GM21786 (cell line): ENCODE measurements around the gene ITPR3.
A peak's percentile ranks its signal among the peaks of the same experiment; 100 is the strongest.

Source experiments
- ATAC-seq: cut with Tn5 transposase; IDR thresholded peaks from one replicate; pipeline ENCODE4 v1.9.1; 2021; ENCODE audit not compliant: unreplicated experiment

The ITPR3 gene

DNA sequence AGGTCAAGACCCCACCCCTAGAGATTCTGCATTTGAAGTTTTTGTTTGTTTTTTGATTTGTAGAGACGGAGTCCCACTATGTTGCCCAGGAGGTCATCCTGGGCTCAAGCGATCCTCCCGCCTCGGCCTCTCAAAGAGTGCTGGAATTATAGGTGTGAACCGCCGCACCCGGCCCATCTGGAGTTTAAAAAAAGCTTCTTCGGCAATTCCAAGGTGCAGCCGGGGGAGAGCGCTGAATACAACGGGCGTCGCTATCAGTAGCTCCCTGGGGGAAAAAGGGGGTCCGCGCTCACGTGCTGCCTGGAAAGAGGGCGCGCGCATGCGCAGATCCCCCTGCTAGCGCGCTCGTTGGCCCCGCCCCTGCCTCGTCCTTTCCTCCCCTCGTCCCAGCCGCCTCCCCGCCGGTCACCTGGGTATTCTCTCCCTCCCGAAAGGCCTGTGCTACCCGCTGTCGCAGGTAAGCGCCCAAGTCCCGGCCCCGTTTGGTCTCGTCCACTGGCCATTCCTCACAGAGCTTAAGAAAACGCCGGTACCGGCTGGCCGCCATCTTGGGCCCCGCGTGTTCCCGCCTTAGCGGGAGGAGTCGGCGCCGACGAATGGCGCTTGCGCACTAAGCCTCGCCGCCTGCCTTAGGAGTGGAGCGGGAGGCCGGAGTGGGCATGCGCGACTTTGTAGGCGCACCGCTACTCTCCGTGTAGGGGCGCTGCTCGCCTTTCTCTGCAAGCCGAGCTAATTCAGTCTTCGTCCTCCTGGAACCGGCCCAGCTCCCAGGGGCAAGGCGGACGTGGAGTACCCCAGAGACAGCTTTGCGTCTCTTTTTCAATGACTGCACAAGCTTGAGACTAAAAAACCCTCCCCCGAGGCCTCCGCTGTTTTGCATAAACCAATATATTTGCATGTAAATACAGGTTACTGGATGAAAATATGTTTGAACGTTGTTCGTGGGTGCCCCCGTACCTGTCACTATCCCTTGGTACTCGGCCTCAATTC is 90.3 kb downstream of the ITPR3 start, which contains the start of gene UQCC2:
Gene UQCC2, minus strand, starts transcription at position 561 of the 990 bp plus-strand sequence. Its CDS starts 14 bp downstream, at position 547.
- ATAC-seq = peak; percentile 86

DNA sequence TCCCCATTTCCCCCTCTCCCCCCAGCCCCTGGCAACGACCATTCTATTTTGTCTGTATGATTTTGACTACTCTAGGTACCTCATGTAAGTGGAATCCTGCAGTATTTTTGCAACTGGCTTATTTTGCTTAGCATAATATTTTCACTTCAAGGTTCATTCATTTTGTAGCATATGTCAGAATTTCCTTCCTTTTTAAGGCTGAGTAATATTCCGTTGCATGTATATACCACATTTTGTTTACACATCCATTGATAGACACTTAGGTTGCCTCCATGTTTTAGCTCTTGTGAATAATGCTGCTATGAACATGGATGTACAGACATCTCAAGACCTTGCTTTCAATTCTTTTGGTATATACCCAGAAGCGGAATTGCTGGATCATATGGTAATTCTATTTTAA is 91.8 kb downstream of the ITPR3 start:
- ATAC-seq = no peak

DNA sequence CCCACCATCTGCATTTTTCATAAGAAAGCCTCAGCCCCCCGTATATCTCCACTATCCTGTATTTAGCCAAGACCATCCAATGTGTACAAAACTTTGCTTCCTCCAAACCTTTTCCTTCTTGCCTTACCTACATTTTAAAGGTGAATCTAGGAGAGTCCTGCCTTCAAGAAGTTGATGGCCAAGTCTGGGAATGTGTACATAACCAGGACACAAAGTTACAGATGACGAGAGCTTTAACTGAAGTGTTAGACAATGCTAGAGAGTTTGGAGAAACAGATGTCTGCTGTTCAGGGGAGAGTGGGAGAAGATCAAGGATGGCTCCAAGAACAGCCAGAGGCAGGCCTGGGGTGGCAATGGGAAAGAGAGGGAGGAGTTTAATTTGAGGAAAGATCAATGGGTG is 92.7 kb downstream of the ITPR3 start:
- no peak for ATAC-seq

DNA sequence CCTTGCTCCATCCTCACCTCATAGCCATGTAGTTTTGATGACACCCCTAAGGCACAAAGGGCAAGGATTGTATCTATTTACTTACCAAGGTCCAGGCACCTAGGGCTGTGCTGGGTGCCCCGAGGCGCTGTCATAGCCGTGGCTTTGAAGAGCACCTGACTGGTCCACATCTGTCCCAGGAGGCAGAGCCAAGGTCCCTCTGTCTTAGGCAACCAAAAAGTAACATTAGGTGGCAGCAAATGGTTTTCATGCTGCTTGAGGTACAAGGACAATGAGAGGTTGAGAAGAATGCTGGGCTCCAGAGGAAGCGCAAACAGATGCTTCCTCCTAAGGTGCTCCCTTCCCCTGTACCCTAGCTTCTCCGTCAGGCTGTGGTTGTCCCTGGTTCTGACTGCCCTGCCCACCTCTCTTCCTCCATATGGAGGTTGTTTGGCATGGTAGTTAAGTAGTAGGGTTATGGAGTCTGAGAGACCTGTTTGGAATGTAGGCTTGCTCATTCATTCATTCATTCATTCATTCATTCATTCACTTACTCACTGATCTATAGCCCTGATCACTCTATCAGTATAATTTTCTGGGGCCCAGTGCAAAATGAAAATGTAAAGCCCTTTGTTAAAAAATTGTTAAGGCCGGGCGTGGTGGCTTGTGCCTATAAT is 93.4 kb downstream of the ITPR3 start:
- no peak for ATAC-seq

DNA sequence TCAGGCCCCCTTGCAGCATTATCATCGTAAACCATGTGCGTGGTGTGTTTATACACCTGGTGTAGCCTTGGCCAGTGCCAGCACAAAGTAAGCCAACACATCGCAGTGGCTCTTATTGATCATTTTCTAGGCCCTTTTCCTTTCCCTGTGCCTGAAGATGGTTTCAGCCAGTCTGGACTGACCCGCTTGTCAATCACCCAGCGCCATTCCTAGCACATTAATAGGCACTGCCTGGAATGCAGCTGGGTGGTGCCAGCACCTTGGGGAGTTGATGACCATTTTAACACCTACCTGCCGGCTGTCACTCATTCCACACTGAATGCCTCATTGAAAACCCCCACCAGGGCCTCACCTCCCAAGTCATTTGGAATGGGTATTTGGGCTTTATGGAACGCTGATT is 95.3 kb downstream of the ITPR3 start:
- no peak for ATAC-seq

DNA sequence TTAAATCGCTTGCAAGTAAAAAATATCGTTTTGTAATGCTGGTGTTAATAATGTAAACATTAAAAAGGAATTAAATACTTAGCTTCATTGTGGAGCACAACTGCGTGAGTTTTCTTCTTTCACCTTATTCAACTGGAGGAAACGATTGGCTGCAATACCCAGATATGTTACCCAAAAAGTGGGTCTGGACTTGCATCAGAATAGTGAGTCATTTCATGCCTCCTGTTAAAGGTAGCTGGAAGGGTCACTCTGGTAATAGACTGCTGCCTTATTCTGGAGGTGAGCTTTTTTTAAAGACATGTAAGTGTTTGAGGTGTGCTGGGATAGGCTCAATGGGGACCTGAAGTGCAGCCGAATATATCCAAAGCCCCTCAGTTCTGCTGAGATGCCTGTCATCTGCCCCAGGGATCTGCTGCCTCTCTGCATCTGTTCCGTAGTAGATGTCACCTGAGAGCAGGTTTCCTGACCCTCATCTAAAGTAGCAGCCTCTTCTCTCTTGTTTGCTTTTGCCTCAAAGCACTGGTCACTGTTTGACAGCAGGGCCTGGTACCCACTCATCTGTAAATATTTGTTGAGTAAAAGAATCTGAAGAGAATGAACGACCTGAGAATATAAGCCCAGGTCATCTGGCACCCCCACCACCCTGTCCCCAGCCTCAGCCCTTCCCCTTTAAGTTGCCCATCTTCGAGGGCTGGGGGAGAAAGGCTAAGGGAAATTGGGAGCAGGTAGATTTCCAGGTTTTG is 95.9 kb downstream of the ITPR3 start:
- no peak for ATAC-seq

DNA sequence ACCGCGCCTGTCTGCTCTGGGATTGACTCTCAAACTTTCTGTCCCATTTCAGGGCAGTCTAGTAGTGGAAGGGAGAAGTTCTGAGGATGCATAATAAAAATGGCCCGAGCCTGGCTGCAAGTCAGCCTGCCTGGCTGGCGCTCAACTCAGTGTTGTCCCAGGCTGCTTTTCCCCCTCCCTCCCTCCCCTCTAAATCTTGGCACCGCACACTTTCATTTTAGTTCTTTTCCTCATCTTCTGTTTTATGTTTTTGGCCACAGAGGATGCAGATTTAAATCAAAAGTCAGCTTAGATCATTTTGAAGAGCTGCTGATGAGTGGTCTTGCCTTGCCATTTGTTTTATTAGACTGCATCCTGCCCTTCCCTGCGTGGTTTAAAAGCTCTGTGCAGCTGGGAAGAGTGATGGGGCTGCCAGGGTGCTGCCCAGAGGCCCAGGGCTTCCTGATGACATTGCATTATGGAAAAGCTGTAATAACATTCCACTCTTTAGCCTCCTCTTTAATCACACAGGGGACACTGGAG is 96.9 kb downstream of the ITPR3 start:
- no peak for ATAC-seq

DNA sequence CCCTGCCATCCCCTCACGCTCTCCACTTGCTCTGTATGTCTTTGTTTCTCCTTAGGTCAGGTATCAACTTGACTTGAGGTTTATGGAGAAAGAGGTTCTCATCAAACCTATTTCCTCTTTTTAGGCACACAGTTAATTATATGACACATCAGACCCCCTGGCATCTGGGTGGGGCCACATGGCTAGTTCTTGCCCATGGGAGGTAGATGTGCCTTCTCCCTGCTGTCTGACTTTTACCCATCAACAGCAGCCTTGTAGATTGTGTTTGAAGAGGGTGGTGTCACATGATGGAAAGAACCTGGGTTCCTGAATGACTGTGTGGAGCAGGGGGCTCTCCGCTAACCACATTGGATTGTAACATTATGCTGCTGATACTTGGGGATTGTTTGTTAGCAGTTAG is 97.6 kb downstream of the ITPR3 start:
- ATAC-seq = no peak

DNA sequence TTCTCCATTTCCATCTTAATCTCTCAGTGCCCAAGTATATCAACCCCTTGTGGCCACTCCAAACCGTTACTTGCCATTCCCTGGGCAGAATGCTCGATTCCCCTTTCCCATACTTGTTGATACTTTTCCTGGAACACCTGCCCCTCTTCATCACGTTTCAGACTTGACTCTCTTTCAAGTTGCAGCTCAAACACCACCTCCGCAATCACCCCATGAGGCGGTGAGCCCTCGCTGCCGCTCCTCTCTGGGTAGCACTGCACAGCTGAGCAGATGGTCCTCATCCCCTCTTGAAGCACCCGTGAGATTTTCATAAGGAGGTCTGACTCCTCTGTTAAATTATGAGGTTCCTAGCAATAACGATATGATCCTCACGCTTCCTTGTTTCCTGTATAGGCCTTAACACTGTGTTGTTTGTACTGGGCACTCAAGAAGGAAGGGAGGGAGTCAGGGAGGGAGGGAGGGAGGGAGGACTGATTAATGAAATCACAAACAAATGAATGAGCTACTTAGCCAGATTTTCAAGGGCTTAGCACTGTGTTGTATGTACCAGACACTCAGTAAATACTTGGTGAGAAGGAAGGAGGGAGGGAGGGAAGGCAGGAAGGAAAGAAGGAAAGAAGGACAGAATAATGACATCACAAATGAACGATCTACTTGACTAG is 98.3 kb downstream of the ITPR3 start:
- no peak for ATAC-seq

DNA sequence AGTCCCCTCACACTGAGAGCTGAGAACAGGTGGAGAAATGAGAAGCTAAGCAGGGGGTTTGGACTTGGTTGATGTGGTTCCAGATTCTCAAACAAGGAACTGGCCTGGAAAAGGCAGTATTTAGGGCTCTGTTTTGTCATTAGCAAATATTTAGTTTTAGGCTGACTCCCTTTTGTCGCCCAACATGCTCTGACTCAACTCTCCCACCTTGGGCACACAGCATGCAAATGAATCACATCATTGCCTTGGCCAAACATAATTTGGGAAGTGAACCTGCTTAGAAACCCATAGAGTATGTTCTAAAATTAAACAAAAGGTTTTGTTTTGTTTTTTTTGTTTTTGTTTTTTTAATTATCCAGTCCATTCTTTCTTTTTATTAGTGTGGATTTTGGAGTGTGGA is 99.9 kb downstream of the ITPR3 start:
- ATAC-seq = no peak

DNA sequence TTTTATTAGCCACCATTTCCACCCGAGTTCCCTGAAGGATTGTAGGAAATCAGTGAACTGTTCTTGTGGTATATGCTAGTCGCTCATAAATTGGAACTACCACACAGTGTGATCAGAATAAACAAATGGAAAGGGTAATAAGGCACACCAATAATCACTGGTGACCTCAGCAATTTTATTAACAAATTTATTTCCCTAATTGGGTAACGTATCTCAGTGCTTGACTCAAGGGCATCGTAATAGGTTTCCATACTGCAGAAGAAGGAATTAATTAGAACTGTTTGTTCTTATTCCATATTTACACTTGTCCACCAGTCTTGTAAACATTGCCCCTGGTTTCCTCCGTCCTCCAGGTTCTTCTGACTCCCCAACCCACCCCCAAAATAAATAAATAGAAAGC is 100.4 kb downstream of the ITPR3 start:
- ATAC-seq = no peak

DNA sequence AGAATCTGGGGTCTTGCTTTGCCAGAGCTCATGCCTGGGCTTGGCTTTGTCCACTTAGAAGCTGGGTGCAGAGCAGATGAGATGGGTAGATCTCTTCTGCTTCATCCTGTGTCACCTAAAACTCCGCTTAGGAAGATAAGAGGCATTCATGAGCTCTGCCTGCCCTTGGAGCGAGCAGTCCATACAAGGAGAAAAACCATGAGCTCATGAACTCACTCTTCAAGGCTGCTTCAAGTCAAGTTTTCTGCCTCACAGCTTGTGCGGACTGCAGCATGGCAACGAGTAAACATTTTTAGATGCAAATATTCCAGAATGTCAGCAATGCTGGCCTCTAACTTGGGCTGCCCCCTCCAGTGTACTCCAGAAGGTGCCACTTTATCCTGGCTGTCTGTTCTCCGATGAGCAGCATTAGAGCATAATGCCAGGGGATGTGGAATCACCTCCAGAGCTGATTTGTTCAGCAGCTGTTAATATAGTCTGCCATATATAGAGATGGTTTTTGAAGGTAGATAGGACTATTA is 101.0 kb downstream of the ITPR3 start:
- ATAC-seq = no peak

DNA sequence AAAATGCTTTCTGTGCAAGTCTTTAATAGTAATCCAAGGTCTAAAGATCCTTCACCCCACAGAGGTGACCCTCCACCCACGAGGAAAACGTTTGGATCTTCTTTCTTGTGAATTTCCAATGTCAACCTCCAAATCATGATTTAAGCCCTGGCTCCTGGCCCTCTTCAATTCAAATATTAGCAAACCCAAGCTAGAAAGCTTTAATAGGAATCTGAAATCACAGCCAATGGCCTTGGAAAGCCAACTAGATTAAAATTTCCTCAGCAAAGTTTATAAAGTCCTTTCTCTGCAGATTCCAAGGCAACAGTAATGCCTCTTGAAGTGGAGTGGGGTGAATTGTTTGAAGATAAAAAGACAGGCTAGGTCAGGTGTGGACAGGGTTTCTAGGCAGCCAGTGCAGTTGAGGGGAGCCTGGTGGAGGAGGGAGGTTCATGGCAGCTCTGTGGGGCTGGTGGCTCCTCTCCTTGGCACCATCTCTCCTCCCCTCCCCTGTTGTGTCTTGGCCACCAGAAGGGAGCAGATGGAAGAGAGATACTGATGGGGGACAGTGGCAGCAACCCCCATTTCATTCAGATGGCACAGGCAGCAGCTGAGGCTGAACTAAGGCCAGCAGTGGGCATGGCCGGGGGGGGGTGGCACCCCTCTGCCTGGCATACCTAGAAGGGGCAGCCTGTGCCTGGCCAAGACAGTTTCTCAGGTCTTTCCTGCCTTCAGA is 102.4 kb downstream of the ITPR3 start:
- ATAC-seq = no peak

DNA sequence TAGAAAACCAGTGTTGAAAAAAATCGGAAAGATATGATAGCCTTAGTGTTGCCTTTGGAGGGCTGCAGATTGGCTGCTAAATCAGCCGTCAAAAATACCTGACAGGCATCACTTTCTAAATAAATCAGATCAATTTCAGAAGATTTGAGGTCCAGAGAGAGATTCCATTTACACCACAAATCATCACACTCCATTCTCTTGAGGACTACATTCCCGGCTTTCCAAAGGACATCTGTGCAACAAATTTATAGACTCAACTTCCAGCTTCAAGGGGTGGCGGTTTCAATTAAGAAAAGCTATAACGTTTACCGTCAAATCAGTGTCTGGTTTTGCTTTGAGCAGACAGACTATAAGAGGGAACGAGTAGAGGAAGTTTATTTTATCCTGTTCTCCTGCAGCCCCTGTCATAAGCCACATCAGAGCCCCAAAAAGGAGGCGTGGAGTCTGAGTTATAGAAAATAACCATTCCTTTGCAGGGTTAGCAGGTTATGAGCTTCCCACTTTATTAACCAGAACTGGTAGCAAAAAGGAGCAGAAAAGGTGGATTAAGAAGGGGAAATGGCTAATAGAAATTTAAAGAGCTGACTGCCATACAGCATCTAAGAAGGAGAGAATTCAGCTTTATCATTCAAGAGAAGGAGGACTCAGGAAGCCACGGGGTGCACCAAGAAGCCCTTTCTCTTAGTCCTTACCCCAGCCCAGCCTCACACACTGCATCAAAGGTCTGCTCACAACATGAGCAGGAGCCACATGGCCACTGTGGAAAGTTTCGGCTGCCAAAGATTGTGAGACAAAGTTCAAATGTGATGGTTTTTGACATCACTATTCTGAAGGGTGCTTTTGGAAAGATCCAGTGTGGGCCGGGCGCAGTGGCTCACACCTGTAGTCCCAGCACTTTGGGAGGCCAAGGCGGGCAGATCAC is 103.2 kb downstream of the ITPR3 start:
- no peak for ATAC-seq

DNA sequence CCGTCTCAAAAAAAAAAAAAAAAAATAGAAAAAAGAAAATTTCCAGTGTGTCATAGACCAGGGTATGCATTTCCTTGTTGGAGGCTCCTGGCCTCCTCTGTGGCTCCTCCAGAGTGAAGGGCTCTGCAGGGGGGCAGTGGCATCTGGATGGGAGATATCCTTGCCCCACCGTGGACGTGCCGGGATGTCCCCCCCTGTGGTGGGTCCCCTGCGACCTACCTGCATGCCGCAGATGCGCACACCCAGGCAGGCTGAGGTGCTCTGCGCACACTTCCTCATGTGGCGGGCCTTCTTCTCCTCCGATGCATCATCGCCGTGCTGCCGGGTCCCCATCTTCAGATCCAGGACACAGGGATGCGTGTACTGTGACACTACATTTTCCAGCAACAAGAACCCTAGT is 104.1 kb downstream of the ITPR3 start:
- ATAC-seq = no peak

DNA sequence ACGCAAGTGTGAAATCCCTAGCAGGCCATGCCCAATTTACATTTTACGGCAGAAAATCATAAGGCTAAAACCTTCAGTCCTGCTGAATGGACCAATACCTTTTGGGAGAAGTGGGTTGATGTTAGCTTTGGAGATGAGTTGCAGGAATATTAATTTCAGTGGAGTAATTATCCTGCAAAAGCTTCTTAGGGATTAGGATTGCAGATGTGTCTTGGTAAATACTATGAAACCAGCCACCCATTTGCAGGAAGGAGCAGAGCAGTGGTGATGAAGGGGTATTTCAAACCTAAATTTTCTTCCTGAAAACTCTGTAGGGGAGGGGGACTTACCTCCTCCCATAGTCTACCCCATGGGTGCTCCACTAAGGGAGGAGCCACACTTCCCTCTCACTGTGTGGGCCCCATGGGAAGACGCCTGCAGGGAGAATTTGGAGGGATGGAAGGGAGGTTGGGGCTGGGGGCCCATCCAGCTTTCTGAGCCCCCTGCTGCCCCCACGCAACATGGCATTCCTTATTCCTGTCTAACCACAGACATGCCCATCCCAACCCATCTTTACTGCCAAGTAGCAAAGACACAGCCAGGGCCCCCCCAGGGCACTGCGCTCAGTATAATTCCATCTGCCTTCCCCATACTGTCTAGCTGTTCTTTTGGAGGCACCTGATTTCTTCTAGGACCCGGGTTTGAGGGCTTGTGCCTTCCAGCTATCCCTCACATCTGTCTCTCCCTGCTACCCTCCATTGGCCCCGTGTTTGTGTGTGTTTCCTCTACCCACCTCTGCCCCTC is 105.0 kb downstream of the ITPR3 start:
- ATAC-seq = no peak

DNA sequence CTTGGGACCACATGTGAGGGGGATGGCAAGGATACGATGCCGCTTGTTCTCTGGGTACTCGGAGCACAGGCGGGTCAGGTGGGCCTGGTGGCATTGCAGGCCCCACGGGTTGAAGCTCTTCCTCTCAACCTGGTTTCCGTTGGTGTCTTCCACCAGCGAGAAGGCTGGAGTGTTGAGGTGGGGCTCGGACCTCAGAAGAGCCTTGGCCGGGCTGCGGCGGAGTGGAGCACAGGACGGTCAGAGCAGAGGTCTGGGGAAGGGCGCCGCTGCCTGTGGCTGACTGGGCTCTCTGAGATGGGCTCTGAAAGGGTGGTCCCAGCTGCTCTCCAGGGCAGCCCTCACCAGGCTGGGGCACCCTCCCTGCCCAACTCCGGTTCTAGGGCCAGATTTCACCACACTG is 105.6 kb downstream of the ITPR3 start:
- ATAC-seq = no peak

DNA sequence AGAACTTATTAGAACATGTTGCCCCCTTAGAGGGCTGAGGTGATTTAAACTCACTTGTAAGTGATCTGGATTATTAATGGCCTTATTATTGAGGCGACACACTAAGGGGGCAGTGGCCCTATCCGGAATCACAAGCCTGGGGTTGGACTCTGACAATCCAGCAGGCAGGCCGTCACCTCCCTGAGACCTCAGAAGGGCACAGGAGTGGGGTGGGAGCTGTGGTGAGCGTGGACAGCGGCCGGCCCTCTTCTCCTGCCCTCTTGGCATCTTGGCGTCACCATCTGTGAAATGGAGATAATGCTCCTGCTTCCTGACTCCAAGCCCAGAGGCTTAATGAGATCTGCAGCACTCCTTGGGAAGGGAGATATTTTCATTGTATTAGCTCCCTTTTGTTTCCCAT is 106.0 kb downstream of the ITPR3 start:
- no peak for ATAC-seq
